Urinary bladder (tissue), 4 donors: Measurements from ENCODE around the gene NOC4L. TPM values are rescaled to one million over a fixed set of nuclear protein-coding genes. Genes with fewer than 3 reads are reported as not detected.

ENCODE experiments used
- DNase-seq: peaks from one replicate; pipeline ENCODE4 v3.0.0-alpha.2; 2015; ENCODE audit errors: extremely low spot score
- H3K27ac ChIP-seq: one replicate; pipeline ENCODE4 v1.5.1; 2013; ENCODE audit warnings: low read depth, mild to moderate bottlenecking, moderate library complexity
- H3K36me3 ChIP-seq: one replicate; pipeline ENCODE4 v1.6.1; 2013; ENCODE audit warnings: mild to moderate bottlenecking, moderate library complexity; ENCODE audit not compliant: insufficient read depth
- H3K4me1 ChIP-seq: one replicate; pipeline ENCODE4 v1.6.1; 2013; ENCODE audit warnings: mild to moderate bottlenecking, moderate library complexity; ENCODE audit not compliant: insufficient read depth
- H3K4me3 ChIP-seq: one replicate; pipeline ENCODE4 v1.5.1; 2013; ENCODE audit warnings: low read depth, low read length
- WGBS: extraction: QIAGEN DNeasy Blood & Tissue Kit; methylation state at CpG from one replicate; pipeline ENCODE4 v1.1.7; 2013; 5-methylcytosine and 5-hydroxymethylcytosine counted together
- polyA plus RNA-seq: library from polyadenylated mRNA; stranded (reverse); fragments of 200-250 nt; gene quantifications from one replicate; pipeline ENCODE4 v1.2.3, GENCODE V29; 2013
- total RNA-seq: library from RNA; depleted of rRNA; stranded (reverse); fragments of >200 nt; gene quantifications from one replicate; pipeline ENCODE4 v1.2.3, GENCODE V29; 2014
- donor health status: healthy with polysubstance abuse.
- donor health status: healthy.

The NOC4L gene
- total and polyA plus RNA-seq, 2 donors = 4.3 to 24.4 TPM

DNA sequence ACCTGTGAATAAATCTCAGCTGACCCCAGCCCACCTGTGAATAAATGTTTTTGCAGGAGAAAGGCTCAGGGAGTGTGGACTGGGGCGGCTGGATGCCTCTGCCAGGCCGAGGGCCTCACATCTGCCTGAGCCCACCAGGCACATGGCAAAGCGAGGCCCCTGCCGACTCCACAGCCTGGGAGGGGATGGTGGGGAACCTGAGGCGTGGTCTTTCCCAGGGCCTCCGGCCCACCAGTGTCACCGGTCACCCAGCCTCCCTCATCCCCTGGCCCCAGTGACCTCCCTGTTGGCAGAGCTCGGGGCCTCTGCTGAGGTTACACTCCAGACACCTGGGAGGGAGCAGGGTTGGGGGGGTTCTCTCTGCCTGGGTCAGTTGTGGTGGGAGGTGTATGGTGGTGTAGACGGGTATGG is 8.2 kb downstream of the NOC4L start:
- 89% methylated on average over 9 of the region's 9 CpGs for WGBS
- Histone ChIP-seq H3K4me1 (no peaks in the 10 kb centered on the region), H3K36me3 (peaks cover 3% of the 10 kb centered on the region), H3K4me3 (no peak overlapping the region), H3K27ac (no peak overlapping the region)
- DNase-seq = no peak

- H3K4me3 ChIP-seq = no peak overlapping the region
- peaks cover 3% of the 10 kb centered on the region for H3K36me3 ChIP-seq
- H3K27ac ChIP-seq = no peak overlapping the region
- no peaks in the 10 kb centered on the region for H3K4me1 ChIP-seq
- 91% methylated on average over 20 of the region's 20 CpGs for WGBS
- DNase-seq = no peak
Observed at GRCh38 chr12:132152953-132153352, 8.7 kb downstream of the NOC4L start.

DNA sequence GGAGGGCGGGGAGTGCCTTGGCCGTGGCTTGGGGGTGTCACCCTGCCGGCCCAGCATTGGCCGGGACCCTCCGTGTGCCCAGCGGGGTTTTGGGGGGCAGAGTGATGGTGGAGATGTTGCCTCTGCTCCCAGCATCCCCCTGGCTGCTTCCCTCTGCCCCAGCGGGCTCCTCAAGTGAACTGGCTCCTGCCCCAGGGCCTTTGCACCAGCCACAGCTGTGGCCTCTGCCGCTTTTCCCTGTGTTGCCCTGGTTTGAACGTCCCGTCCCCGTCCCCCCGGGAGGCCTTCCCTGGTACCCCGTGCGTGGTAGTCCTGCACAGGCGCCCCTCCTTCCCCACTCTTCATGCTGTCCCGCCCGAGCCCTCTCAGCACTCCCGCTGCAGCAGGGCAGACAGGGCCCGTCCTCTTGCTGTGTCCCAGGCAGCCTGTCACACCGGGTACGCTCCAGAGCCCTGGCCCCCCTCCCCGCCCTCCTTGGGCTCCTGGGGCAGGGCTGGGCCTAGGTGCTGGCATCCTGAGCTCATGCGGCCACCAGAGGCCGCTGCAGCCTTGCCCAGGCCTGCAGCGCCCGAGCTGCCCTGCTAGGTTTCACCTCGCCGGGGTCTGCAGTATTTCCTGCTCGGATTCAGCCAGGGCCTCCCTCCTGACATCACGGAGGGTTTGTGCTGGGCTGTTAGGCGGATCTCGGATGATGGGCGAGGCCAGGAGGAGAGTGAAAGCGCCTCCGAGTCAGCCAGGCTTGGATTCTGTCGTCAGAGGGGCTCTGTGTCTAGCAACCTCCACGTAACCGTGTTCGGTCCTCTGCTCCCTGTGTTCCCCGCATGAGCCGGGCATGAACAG is 9.5 kb downstream of the NOC4L start:
- 32% methylated on average over 41 of the region's 41 CpGs for WGBS
- Histone ChIP-seq H3K4me3 (no peak overlapping the region), H3K36me3 (peaks cover 3% of the 10 kb centered on the region), H3K4me1 (no peaks in the 10 kb centered on the region), H3K27ac (no peak overlapping the region)
- DNase-seq = no peak

- no peak for DNase-seq
- 68% methylated on average over 21 of the region's 21 CpGs for WGBS
- no peaks in the 10 kb centered on the region for H3K4me1 ChIP-seq
Observed at GRCh38 chr12:132154341-132154761, 10.1 kb downstream of the NOC4L start.

DNA sequence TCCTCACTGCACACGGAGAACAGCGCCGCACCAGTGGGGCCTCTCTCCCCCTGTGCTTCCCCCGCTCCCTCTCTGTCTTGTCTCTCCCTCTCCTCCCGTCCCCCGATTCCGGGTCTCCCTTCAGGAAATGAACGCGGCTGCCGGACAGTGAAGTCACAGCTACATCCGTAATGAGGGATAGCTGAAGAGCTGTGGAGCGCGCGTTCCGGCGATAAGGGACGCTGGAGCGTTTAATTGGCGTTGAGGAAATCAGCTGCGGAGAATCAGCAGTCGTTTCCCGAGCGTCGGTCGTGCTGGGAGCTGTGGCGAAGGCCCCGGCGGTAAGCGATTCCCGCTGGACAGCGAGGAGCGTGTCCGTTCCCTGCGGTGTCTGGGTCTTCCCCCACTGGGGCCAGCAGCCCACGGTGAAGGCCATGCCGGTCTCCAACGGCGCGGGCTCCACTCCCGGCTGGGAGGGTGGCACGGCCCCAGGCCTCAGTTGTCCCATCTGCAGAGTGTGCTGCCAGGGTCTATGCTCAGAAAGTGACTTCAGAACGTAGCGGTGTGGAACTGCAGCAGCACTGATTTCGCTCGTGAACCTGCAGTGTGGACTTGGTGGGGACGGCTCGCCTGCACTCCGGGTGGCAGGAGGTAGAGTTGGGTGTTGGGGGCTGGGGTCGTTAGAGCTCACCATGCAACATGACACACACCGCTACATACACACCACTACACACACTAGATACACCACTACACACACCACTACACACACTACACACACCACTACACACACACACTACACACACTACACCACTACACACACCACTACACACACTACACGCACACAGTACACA is 10.9 kb downstream of the NOC4L start:
- no peak for DNase-seq
- no peaks in the 10 kb centered on the region for H3K4me1 ChIP-seq
- H3K4me3 ChIP-seq = no peak overlapping the region
- WGBS = 78% methylated on average over 51 of the region's 51 CpGs
- H3K27ac ChIP-seq = no peak overlapping the region
- peaks cover 3% of the 10 kb centered on the region for H3K36me3 ChIP-seq

More at GRCh38 chr12:132154341-132154761, 10.1 kb downstream of the NOC4L start:
- H3K27ac ChIP-seq = no peak overlapping the region
- no peak overlapping the region for H3K4me3 ChIP-seq
- H3K36me3 ChIP-seq = peaks cover 3% of the 10 kb centered on the region

- WGBS = 98% methylated on average over 10 of the region's 10 CpGs
- H3K36me3 ChIP-seq = peaks cover 3% of the 10 kb centered on the region
- no peak overlapping the region for H3K27ac ChIP-seq
- no peak for DNase-seq
- H3K4me3 ChIP-seq = no peak overlapping the region
- H3K4me1 ChIP-seq = no peaks in the 10 kb centered on the region
Observed at GRCh38 chr12:132155771-132156572, 11.7 kb downstream of the NOC4L start.

DNA sequence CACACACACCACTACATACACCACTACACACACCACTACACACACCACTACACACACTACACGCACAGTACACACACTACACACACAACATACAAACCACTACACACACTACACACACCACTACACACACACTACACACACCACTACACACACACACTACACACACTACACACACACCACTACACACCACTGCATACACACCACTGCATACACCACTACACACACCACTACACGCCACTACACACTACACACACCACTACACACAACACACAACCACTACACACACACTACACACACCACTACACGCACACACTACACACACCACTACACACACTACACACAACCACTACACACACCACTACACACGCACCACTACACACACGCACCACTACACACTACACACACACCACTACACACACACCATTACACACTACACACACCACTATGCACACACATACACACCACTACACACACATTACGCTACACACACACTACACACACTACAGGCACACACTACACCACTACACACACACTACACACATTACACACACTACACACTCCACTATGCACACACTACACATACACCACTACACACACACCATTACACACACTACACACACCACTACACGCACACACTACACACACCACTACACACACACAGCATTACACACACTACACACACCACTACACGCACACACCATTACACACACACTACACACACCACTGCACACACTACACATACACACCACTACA is 12.5 kb downstream of the NOC4L start:
- Histone ChIP-seq H3K4me1 (no peaks in the 10 kb centered on the region), H3K36me3 (peaks cover 3% of the 10 kb centered on the region), H3K4me3 (no peak overlapping the region), H3K27ac (no peak overlapping the region)
- no peak for DNase-seq
- WGBS = 86% methylated on average over 8 of the region's 8 CpGs

DNA sequence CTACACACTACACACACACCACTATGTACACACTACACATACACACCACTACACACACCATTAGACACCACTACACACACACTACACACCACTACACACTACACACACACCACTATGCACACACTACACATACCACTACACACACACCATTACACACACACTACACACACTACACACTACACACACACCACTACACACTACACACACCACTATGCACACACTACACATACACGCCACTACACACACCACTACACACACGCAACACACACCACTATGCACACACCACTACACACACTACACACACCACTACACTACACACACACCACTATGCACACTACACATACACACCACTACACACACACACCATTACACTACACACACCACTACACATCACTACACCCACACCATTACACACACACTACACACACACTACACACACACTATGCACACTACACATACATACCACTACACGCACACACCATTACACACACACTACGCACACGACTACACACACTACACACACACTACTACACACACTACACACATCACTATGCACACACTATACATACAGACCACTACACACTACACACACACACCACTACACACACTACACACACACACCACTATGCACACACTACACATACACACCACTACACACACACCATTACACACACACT is 13.6 kb downstream of the NOC4L start:
- no peaks in the 10 kb centered on the region for H3K4me1 ChIP-seq
- peaks cover 3% of the 10 kb centered on the region for H3K36me3 ChIP-seq
- no peak for DNase-seq
- no peak overlapping the region for H3K4me3 ChIP-seq
- H3K27ac ChIP-seq = no peak overlapping the region
- 96% methylated on average over 5 of the region's 5 CpGs for WGBS

GRCh38 chr12:132158677-132159554 is 14.7 kb downstream of the NOC4L start:
- no peak for DNase-seq
- WGBS = 85% methylated on average over 37 of the region's 37 CpGs
- no peak overlapping the region for H3K27ac ChIP-seq
- no peaks in the 10 kb centered on the region for H3K4me1 ChIP-seq
- peaks cover 3% of the 10 kb centered on the region for H3K36me3 ChIP-seq
- H3K4me3 ChIP-seq = no peak overlapping the region

DNA sequence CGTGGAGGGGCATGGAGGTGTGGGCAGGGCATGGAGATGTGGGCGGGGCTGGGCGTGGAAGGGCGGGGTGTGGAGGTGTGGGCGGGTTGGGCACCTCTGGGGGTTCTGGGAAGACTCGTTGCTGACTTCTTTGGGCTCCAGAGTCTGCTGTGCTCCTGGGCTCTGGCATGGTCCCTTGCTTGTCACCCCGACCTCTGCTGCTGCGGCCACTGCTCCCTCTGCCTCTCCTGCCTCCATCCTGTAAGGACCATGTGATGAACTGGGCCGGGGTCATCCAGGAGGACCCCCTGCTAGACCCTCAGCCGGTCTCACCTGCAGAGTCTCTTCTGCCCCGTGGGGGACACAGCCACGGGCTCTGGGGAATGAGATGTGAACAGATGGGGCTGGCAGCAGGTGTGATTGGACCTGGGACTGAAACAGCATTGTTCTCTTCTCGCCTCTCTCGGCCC is 15.3 kb downstream of the NOC4L start:
- Histone ChIP-seq H3K27ac (no peak overlapping the region), H3K36me3 (peaks cover 3% of the 10 kb centered on the region), H3K4me1 (no peaks in the 10 kb centered on the region), H3K4me3 (no peak overlapping the region)
- DNase-seq = no peak
- 80% methylated on average over 14 of the region's 14 CpGs for WGBS

DNA sequence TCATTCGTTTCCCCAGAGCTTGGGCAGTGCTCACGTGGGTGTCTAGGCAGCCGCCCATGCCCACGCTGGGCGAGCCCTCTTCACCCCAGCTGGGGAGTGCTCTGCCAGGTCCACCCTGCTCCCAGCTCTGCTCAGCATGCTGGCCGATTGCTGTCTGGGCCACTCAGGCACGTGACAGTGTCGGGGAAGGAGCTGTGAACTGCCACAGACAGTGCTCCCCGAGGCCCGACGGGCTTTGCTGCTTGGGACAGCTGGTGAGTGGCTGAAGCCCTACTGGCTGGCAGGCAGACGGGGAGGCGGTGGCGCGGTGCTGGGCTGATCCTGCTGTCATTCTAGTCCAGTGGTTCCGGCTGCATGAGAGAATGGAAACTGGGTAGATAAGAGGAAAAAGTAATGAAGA is 15.8 kb downstream of the NOC4L start:
- 72% methylated on average over 16 of the region's 16 CpGs for WGBS
- H3K4me3 ChIP-seq = no peak overlapping the region
- DNase-seq = no peak
- no peaks in the 10 kb centered on the region for H3K4me1 ChIP-seq
- H3K36me3 ChIP-seq = peaks cover 3% of the 10 kb centered on the region
- no peak overlapping the region for H3K27ac ChIP-seq
